Activated T-cell treated with anti-CD3 and anti-CD28 coated beads, Interleukin-2, amount 50 U/mL, for 72 hours (primary cell): ENCODE data around the gene COQ8B. TPM values are rescaled to one million over a fixed set of nuclear protein-coding genes. Genes with fewer than 3 reads are reported as not detected.
"Not testable (repeated sequence)": the region's sequence is repeated elsewhere in the genome, so short reads cannot be mapped to it uniquely, and the experiment has no call there.

Experiments
- ATAC-seq, 2 donors: fragments of 150-1000 bp; cut with Tn5 transposase; replicated peaks in 1 of 2; 2 replicates each; pipeline ENCODE4 v1.10.0; 2021; ENCODE audit warnings: moderate library complexity in 2 of 2, mild to moderate bottlenecking in 1 of 2
- DNase-seq, 2 donors: peaks; one replicate each; pipeline ENCODE4 v3.0.0; 2021 to 2022; ENCODE audit warnings: mixed read lengths in 1 of 2
- H3K27ac Mint-ChIP-seq: one replicate; pipeline ENCODE4 v1.8.0; 2022; ENCODE audit warnings: mild to moderate bottlenecking, moderate library complexity, mixed read lengths
- H3K27me3 Mint-ChIP-seq: one replicate; pipeline ENCODE4 v1.8.0; 2022; ENCODE audit warnings: low read depth, mixed read lengths
- H3K36me3 Mint-ChIP-seq, 2 donors: one replicate each; pipeline ENCODE4 v1.8.0; 2022; ENCODE audit warnings: mixed read lengths in 2 of 2, mild to moderate bottlenecking in 1 of 2; ENCODE audit not compliant: insufficient read depth in 2 of 2
- H3K4me1 Mint-ChIP-seq: one replicate; pipeline ENCODE4 v1.8.0; 2022; ENCODE audit warnings: low read depth, mixed read lengths
- H3K4me3 Mint-ChIP-seq, 2 donors: one replicate each; pipeline ENCODE4 v1.8.0; 2022; ENCODE audit warnings: mild to moderate bottlenecking in 2 of 2, mixed read lengths in 2 of 2, moderate library complexity in 2 of 2
- H3K9me3 Mint-ChIP-seq, 2 donors: one replicate each; pipeline ENCODE4 v1.8.0; 2022; ENCODE audit warnings: mixed read lengths in 2 of 2
- total RNA-seq, 2 donors: library from RNA; stranded (reverse); gene quantifications; one replicate each; pipeline ENCODE4 v1.2.3, GENCODE V29; 2022

Gene COQ8B
- total RNA-seq, 2 donors from 2014 or later = 45.4 to 58.6 TPM

DNA sequence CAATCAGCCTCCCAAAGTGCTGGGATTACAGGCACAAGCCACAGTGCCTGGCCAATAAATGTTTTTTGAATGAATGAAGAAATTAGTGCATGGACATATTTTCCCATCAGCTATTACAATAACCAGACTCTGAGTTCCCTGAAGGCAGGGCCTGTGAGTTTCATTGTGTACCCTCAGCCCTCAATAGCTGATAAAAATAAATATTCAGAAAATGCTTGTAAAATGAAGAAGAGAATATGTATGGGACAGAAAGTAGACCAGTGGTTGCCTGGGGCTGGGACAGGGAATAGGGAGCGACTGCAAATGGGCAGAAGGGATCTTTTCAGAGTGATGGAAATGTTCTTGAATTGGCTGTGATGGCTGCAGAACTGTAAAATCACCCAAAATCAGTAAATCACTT, 55.1 kb downstream of the COQ8B start:
- no peak for DNase-seq
- no peak overlapping the region for H3K4me3 Mint-ChIP-seq
- H3K9me3 Mint-ChIP-seq = no peaks in the 10 kb centered on the region
- H3K36me3 Mint-ChIP-seq = no peaks in the 10 kb centered on the region
- no peak overlapping the region for H3K27ac Mint-ChIP-seq
- peaks cover 6% of the 10 kb centered on the region for H3K27me3 Mint-ChIP-seq
- ATAC-seq = no peak
- H3K4me1 Mint-ChIP-seq = peaks cover 24% of the 10 kb centered on the region

DNA sequence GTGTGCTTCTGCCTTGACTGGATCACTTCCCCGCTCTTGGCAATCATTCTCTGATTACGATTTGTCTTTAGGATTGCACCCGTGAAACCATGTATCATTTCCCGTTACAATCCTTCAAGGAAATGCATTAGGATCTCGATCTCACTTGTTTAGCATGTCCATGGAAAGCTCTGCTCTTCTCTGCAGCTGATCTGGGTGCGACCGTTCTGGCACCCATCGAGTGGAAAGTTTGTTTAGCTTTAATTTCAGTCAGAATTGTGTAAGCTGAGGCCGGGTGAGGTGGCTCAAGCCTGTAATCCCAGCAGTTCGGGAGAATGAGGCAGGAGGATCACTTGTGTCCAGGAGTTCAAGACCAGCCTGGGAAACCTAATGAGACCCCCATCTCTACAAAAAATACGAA, 57.1 kb downstream of the COQ8B start:
- H3K9me3 Mint-ChIP-seq = no peaks in the 10 kb centered on the region
- H3K36me3 Mint-ChIP-seq = no peaks in the 10 kb centered on the region
- DNase-seq = no peak
- no peak for ATAC-seq
- no peak overlapping the region for H3K4me3 Mint-ChIP-seq
- no peak overlapping the region for H3K27ac Mint-ChIP-seq
- H3K4me1 Mint-ChIP-seq = peaks cover 18% of the 10 kb centered on the region
- peaks cover 6% of the 10 kb centered on the region for H3K27me3 Mint-ChIP-seq

DNA sequence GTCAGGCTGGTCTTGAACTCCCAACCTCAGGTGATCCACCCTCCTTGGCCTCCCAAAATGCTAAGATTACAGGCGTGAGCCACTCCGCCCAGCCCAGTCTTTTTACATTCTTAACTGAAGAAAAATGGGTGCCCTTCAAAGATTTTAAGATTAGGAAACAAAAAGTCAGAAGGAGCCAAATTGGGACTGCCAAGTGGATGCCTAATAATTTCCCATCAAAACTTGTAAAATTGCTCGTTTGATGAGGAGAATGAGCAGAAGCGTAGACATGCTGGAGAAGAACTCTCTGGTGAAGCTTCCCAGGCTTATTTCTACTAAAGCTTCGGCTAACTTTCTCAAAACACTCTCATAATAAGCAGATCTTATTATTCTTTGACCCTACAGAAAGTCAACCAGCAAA, 57.6 kb downstream of the COQ8B start:
- DNase-seq = no peak
- no peaks in the 10 kb centered on the region for H3K36me3 Mint-ChIP-seq
- H3K9me3 Mint-ChIP-seq = no peaks in the 10 kb centered on the region
- H3K27ac Mint-ChIP-seq = no peak overlapping the region
- ATAC-seq = no peak
- H3K4me1 Mint-ChIP-seq = peaks cover 18% of the 10 kb centered on the region
- H3K27me3 Mint-ChIP-seq = peaks cover 6% of the 10 kb centered on the region
- no peak overlapping the region for H3K4me3 Mint-ChIP-seq

DNA sequence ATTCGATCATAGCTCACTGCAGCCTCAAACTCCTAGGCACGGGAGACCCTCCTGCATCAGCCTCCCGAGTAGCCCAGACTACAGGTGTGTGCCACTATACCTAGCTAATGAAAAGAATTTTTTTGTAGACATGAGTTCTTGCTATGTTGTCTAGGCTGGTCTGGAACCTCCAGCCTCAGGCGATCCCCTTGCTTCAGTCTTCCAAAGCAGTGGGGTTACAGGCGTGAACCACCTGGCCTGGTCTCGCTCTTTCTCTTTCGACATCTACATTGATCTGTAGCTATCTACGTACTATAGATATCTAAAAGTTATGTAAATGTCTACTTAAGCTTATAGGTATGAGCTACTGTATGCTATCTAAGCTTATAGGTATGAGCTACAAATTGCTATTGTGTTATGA, 58.7 kb downstream of the COQ8B start:
- Mint-ChIP-seq H3K4me3 (no peak overlapping the region), H3K9me3 (no peaks in the 10 kb centered on the region), H3K4me1 (peaks cover 7% of the 10 kb centered on the region), H3K36me3 (no peaks in the 10 kb centered on the region), H3K27ac (no peak overlapping the region), H3K27me3 (peaks cover 6% of the 10 kb centered on the region)
- DNase-seq (no peak), ATAC-seq (no peak)

DNA sequence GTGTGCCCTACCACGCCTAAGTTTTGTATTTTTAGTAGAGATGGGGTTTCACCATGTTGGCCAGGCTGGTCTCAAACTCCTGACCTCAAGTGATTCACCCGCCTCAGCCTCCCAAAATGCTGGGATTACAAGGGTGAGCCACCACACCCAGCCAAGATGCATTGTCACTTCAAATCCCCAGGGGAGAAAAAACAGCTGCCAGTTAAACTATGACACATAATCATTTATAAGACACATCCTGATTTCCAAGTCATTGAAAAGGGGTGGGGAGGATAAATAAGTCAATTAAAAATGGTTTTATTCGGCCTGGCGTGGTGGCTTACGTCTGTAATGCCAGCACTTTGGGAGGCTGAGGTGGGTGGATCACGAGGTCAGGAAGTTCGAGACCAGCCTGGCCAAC, 61.0 kb downstream of the COQ8B start:
- H3K9me3 Mint-ChIP-seq, H3K27ac Mint-ChIP-seq, ATAC-seq, H3K36me3 Mint-ChIP-seq, H3K4me1 Mint-ChIP-seq, H3K4me3 Mint-ChIP-seq, DNase-seq, H3K27me3 Mint-ChIP-seq: not testable (repeated sequence)

DNA sequence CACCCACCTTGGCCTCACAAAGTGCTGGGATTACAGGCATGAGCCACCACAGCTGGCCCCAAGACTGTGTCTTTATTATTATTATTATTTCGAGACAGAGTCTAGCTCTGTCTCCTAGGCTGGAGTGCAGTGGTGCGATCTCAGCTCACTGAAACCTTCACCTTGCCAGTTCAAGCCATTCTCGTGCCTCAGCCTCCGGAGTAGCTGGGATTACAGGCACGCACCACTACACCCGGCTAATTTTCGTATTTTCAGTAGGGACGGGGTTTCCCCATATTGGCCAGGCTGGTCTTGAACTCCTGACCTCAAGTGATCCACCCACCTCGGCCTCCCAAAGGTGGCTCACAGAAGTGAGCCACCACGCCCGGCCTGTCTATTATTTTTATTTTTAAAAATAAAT, 64.4 kb downstream of the COQ8B start:
- DNase-seq, H3K27me3 Mint-ChIP-seq, H3K36me3 Mint-ChIP-seq, H3K4me1 Mint-ChIP-seq, H3K27ac Mint-ChIP-seq, H3K9me3 Mint-ChIP-seq, ATAC-seq, H3K4me3 Mint-ChIP-seq: not testable (repeated sequence)

DNA sequence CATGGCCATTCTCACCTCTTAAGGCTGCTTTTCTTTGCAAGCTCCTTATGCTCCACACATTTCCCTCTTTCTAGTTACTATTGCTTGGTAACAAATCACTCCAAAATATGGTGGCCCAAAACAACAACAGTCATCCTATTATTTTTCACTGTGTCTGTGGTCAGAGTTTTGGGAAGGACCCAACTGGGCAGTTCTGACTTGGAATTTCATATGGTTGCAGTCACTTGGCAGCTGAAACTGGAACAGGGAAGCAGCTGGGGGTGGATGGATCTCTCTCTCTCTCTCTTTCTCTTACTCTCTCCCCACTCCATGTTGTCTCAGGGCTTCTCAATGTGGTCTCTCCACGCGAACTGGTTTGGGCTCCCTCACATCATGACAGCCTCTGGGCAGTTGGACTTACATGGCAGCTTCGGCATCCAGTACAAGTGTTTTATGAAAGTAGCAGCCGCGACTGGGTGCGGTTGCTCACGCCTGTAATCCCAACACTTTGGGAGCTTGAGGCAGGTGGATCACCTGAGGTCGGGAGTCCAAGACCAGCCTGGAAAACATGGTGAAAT, 65.9 kb downstream of the COQ8B start:
- no peaks in the 10 kb centered on the region for H3K36me3 Mint-ChIP-seq
- no peak overlapping the region for H3K27ac Mint-ChIP-seq
- no peaks in the 10 kb centered on the region for H3K9me3 Mint-ChIP-seq
- ATAC-seq = no peak
- peaks cover 10% of the 10 kb centered on the region for H3K4me1 Mint-ChIP-seq
- H3K27me3 Mint-ChIP-seq = peaks cover 9% of the 10 kb centered on the region
- DNase-seq = no peak
- no peak overlapping the region for H3K4me3 Mint-ChIP-seq

DNA sequence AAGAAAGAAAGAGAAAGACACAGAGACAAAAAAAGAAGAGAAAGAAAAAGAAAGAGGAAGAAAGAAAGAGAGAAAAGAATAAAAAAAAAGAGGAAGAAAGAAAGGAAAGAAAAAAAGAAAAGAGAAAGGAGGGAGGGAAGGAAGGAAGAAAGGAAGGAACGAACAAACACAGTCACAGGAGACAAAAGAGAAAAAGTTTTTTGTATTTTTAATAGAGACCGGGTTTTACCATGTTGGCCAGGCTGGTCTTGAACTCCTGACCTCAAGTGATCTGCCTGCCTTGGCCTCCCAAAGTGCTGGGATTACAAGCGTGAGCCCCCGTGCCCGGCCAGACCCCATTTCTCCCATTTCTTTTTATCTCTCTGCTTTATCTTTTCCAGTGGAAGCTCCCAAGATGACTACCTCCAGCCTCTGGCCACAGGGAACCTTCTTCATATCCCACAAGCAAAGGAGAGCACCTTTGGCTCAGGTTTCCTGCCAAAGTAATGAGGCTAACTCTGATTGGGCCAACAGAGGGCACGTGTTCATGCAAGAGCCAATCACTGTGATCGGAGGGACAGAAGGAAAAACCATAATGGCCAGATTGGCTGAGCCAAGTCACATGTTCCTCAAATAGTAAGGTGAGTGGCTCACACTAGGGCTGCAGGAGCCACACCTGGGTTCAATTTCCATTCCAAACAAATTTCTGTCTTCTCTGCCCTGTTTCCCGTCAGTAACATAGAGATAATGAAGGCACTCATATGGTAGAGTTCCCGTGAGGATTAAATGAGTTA, 66.6 kb downstream of the COQ8B start:
- Mint-ChIP-seq H3K27me3 (peaks cover 11% of the 10 kb centered on the region), H3K4me1 (peaks cover 12% of the 10 kb centered on the region)
- not testable (repeated sequence) for H3K4me3 Mint-ChIP-seq, ATAC-seq, H3K9me3 Mint-ChIP-seq, H3K36me3 Mint-ChIP-seq, H3K27ac Mint-ChIP-seq, DNase-seq

DNA sequence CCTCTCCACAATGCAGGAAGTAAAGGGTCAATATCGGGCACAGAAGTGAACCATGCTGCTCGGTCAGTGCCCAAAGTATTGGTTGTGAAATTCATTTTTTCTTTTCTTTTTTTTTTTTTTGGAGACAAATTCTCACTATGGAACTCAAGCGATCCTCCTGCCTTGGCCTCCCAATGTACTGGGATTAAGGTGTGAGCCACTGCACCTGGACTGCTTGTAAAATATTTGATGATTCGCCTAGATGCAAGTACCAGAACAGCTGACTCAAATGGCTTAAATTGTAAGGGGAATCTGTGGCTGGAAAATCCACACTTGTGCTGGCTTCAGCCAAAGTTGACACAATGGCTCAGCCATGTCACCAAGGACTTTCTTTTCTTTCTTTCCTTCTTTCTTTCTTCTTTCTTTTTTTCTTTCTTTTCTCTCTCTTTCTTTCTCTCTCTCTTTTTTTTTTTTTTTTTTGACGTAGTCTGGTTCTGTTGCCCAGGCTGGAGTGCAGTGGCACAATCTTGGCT, 69.9 kb downstream of the COQ8B start:
- ATAC-seq (no peak), DNase-seq (no peak)
- Mint-ChIP-seq H3K4me1 (peaks cover 12% of the 10 kb centered on the region), H3K36me3 (no peaks in the 10 kb centered on the region), H3K27me3 (peaks cover 11% of the 10 kb centered on the region), H3K9me3 (no peaks in the 10 kb centered on the region), H3K4me3 (no peak overlapping the region), H3K27ac (no peak overlapping the region)

DNA sequence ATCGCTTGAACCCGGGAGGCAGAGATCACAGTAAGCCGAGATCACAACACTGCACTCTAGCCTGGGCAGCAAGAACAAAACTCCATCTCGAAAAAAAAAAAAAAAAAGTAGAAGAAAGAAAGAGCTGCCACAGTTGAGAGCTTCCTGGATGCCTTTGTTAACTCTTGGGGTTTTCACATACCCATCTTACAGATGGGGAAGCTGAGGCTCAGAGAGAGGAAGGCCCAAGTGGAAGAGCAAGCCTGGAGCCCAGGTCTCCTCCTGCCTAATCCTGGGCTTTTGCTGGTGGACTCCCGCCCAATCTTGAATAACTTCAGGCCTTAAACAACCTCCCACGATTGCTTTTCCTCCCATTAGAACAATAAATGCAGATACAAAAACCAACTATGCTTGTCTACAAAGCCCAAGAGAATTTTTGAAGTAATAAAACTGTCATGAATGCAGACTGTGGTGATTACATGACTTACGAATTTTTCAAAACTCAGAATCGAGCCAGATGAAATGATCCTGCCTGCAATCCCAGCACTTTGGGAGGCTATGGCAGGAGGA, 73.9 kb downstream of the COQ8B start:
- no peak for DNase-seq
- Mint-ChIP-seq H3K27ac (no peak overlapping the region), H3K4me1 (peaks cover 18% of the 10 kb centered on the region), H3K9me3 (no peaks in the 10 kb centered on the region), H3K4me3 (no peak overlapping the region), H3K36me3 (no peaks in the 10 kb centered on the region), H3K27me3 (peaks cover 11% of the 10 kb centered on the region)
- no peak for ATAC-seq

DNA sequence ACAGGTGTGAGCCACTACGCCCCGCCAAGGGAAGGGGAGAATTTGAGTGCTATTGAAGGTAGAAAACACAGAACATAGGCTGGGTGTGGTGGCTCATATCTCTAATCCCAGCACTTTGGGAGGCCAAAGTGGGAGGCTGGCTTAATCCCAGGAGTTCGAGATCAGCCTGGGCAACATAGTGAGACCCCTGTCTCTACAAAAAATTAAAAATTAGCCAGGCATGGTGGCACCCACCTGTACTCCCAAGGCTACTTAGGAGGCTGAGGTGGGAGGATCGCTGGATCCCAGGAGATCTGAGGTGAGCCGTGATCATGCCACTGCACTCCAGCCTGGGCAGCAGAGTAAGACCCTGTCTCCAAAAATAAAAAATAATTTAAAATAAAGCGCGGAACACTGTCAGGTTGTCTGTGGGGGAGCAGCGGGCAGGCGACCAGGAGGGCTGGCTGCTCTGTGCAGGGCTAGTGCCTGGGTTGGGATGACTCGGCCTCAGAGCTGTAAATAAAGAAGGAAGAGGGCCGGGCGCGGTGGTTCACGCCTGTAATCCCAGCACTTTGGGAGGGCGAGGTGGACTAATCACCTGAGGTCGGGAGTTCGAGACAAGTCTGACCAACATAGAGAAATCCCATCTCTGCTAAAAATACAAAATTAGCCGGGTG, 74.5 kb downstream of the COQ8B start:
- peaks cover 18% of the 10 kb centered on the region for H3K4me1 Mint-ChIP-seq
- H3K27ac Mint-ChIP-seq = no peak overlapping the region
- no peak for ATAC-seq
- no peak overlapping the region for H3K4me3 Mint-ChIP-seq
- H3K27me3 Mint-ChIP-seq = peaks cover 11% of the 10 kb centered on the region
- no peaks in the 10 kb centered on the region for H3K36me3 Mint-ChIP-seq
- no peak for DNase-seq
- no peaks in the 10 kb centered on the region for H3K9me3 Mint-ChIP-seq
